K562 (cell line): ENCODE data around the gene FAM228A. TPM values are rescaled to one million over a fixed set of nuclear protein-coding genes. Genes with fewer than 3 reads are reported as not detected.

Experiments used
- ATAC-seq: fragments of 200-7000 bp; cut with Tn5 transposase; 3 replicates; pipeline ENCODE4 v1.9.1; 2020; ENCODE audit warnings: moderate library complexity
- BruUV-seq: library from RNA; stranded (reverse); fragments of 400-500 nt; replicated peaks from 2 replicates; lab custom pipeline; 2021; lab: Mats Ljungman, UMichigan
- CTCF ChIA-PET: fragments of 300-600 bp; formaldehyde crosslinking; extraction: SDS; loops from one replicate; lab custom pipeline; 2021; ENCODE audit warnings: low intra/inter-chr PET ratio; lab: Yijun Ruan, JAX
- POLR2A ChIA-PET: fragments of 300-600, 350-650 bp; sonication (Branson Sonifier 250); formaldehyde crosslinking; extraction: SDS; loops from one replicate; lab custom pipeline; 2021; ENCODE audit warnings: antibody characterized with exemption, inconsistent platforms; lab: Yijun Ruan, JAX
- DNase-seq, 4 experiments: peaks; one replicate each; pipeline versions ENCODE4 v3.0.0 to v3.0.0-alpha.2; 2011 to 2018; ENCODE audit warnings: low spot score in 3 of 4, mixed read lengths in 3 of 4; ENCODE audit errors: extremely low read depth in 1 of 4
- FAIRE-seq: peaks from 2 replicates; lab custom pipeline; 2011; peaks lifted over from hg19 to GRCh38; lab: Jason Lieb, UNC
- H2AFZ ChIP-seq: 2 replicates; pipeline ENCODE4 v1.6.0; 2011; ENCODE audit warnings: low read depth, low read length, control low read depth, inconsistent platforms
- H3K27ac ChIP-seq: fragments of 200-600 bp; 3 replicates; pipeline ENCODE4 v1.8.0; 2011; ENCODE audit warnings: low read depth, mild to moderate bottlenecking, control low read depth, inconsistent platforms, low read length, moderate library complexity, mixed read lengths; ENCODE audit errors: extremely low read depth
- H3K27me3 ChIP-seq, 2 experiments: fragments of 300-600 bp in 1 of 2; 2 replicates in 1 of 2; 3 replicates in 1 of 2; pipeline versions ENCODE4 v1.6.0 to v1.8.0; 2011; ENCODE audit warnings: inconsistent platforms in 2 of 2, low read length in 2 of 2, mild to moderate bottlenecking in 1 of 2, mixed read lengths in 1 of 2, moderate library complexity in 1 of 2; ENCODE audit not compliant: control insufficient read depth in 2 of 2, insufficient read depth in 2 of 2
- H3K36me3 ChIP-seq: fragments of 300-600 bp; 3 replicates; pipeline ENCODE4 v1.8.0; 2011; ENCODE audit warnings: mild to moderate bottlenecking, low read length, inconsistent platforms; ENCODE audit not compliant: control insufficient read depth, insufficient read depth
- H3K4me1 ChIP-seq, 2 experiments: fragments of 200-600 bp in 1 of 2; replicated peaks in 1 of 2; 2 replicates in 1 of 2; 3 replicates in 1 of 2; pipeline versions ENCODE4 v1.5.1 to v1.8.0; 2011; ENCODE audit warnings: inconsistent platforms in 2 of 2, low read length in 2 of 2, mild to moderate bottlenecking in 1 of 2, mixed read lengths in 1 of 2, moderate library complexity in 1 of 2; ENCODE audit not compliant: control insufficient read depth in 2 of 2, insufficient read depth in 2 of 2
- H3K4me2 ChIP-seq: 2 replicates; pipeline ENCODE4 v1.6.1; 2011; ENCODE audit warnings: low read length, control low read depth, inconsistent platforms, mixed read lengths; ENCODE audit not compliant: insufficient read depth
- H3K4me3 ChIP-seq: fragments of 200-600 bp; sonication (generic), shearing (Covaris generic); 2 replicates; pipeline ENCODE4 v1.5.1; 2016; ENCODE audit warnings: control low read depth, inconsistent platforms
- H3K79me2 ChIP-seq: fragments of 200-600 bp; 3 replicates; pipeline ENCODE4 v1.8.0; 2011; ENCODE audit warnings: low read length, inconsistent platforms; ENCODE audit not compliant: control insufficient read depth, insufficient read depth
- H3K9ac ChIP-seq, 2 experiments: 2 replicates each; pipeline versions ENCODE4 v1.6.0 to v1.6.1; 2011; ENCODE audit warnings: low read depth in 2 of 2, low read length in 2 of 2, control low read depth in 1 of 2, inconsistent platforms in 1 of 2, mild to moderate bottlenecking in 1 of 2, mixed read lengths in 1 of 2; ENCODE audit not compliant: insufficient read depth in 1 of 2
- H3K9me1 ChIP-seq: one replicate; pipeline ENCODE4 v1.6.0; 2011; ENCODE audit warnings: inconsistent platforms, mild to moderate bottlenecking, low read length, moderate library complexity; ENCODE audit not compliant: control insufficient read depth, insufficient read depth
- H3K9me3 ChIP-seq: replicated peaks from 2 replicates; pipeline ENCODE4 v1.5.1; 2011; ENCODE audit warnings: low read depth, low read length, inconsistent platforms; ENCODE audit not compliant: control insufficient read depth, insufficient read depth
- H4K20me1 ChIP-seq: replicated peaks from 2 replicates; pipeline ENCODE4 v1.6.1; 2011; ENCODE audit warnings: low read length, inconsistent platforms, mixed read lengths; ENCODE audit not compliant: control insufficient read depth, insufficient read depth
- HDAC3 ChIP-seq: fragments of 450-650 bp; IDR thresholded peaks from 2 replicates; pipeline ENCODE4 v1.6.1; 2018; ENCODE audit warnings: borderline replicate concordance, mild to moderate bottlenecking, moderate library complexity; ENCODE audit not compliant: partially characterized antibody
- WGBS: fragments of 100-300 bp; shearing (Covaris generic); methylation state at CpG from one replicate; pipeline ENCODE4 v1.1.6; 2016; ENCODE audit warnings: low coverage, mixed read lengths; ENCODE audit not compliant: insufficient coverage; ENCODE audit errors: missing lambda C conversion rate; 5-methylcytosine and 5-hydroxymethylcytosine counted together
- in situ Hi-C: fragments of 300-500 bp; cut with MboI; formaldehyde crosslinking; loops from 4 replicates; pipeline ENCODE4 v1.15.0; 2018; ENCODE audit warnings: inconsistent platforms, mixed read lengths
- intact Hi-C: fragments of 100-400 bp; cut with micrococcal nuclease; formaldehyde crosslinking; loops from 2 replicates; pipeline ENCODE4 v1.14.2; 2022
- polyA plus RNA-seq, 8 experiments: library from polyadenylated mRNA; depleted of rRNA in 4 of 8; stranded (reverse) in 5 of 8; unstranded in 3 of 8; fragments of >200 nt; fragmentation: Nextera tagmentation in 2 of 8; fragmentation: Illumina TruSeq in 1 of 8; extraction: Ambion mirVana in 2 of 8; extraction: Trizol in 1 of 8; gene quantifications; 2 replicates each; pipeline versions ENCODE4 v1.2.1 to v1.2.3, GENCODE V29; 2011 to 2014; ENCODE audit warnings: inconsistent platforms in 1 of 8, missing spikeins in 1 of 8
- total RNA-seq, 7 experiments: library from RNA; depleted of rRNA in 6 of 7; stranded (reverse); fragments of >200 nt in 6 of 7; fragmentation: Illumina TruSeq in 2 of 7; extraction: Trizol in 2 of 7; gene quantifications; 2 replicates each; pipeline versions ENCODE4 v1.2.1 to v1.2.3, GENCODE V29; 2011 to 2021; ENCODE audit warnings: low replicate concordance in 1 of 7
- TF ChIP-seq, protein P1 (sequence below), 3 experiments: IDR thresholded peaks in 2 of 3; conservative IDR thresholded peaks in 1 of 3; 2 replicates each; pipeline ENCODE4 v1.5.1; 2011 to 2012; ENCODE audit warnings: low read length in 3 of 3, mild to moderate bottlenecking in 3 of 3, control low read depth in 2 of 3, improper control_type of control experiment in 1 of 3, inconsistent platforms in 1 of 3, low read depth in 1 of 3, mixed read lengths in 1 of 3, moderate library complexity in 1 of 3; ENCODE audit not compliant: insufficient read depth in 2 of 3

The FAM228A gene
- total and polyA plus RNA-seq, 9 of the 15 experiments (the other 6 are each of a cell fraction or from before 2014, with no cell fraction given) = not detected

DNA sequence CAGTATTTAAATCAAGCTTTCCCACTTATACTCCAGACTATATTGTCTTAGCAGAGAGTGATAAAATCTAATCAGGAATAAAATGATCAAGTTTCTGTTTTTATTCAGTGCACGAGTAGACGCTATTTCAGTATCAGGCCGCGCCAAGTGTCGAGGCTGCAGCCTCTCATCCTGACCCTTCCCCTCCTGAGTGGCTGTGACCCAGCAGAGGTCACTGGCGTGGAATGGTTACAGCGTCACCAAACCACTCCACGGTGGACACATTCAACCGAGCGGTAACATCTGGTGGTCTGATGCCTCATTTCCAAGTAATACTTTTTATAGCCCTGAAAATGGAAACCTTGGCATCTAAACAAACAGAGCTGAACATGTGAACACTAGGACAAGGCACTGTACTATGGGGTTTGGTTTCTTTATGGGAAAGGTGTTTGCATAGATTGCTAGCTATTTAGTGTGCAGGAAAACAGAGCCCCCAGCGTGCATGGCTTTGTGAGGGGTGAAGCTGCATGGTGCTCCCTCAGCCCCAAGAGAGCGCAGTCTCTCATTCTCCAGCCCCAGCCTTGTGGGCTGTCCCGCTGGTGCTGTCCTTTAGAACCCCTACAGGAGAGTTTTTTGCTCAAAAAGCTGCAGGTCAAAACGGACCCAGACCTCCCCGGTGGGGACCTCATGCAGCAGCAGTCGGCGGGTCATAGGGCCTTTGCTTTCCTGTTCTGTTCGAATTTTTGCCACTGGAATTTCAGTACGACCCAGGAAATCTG lies 28.4 kb downstream of the FAM228A start:
- intact Hi-C loops = no loop called here

More for the DNA sequence above, 28.4 kb downstream of the FAM228A start:
- 57% methylated on average over 19 of the region's 19 CpGs for WGBS
- peak in 1 of 4 experiments; percentile 13 for DNase-seq
- Histone ChIP-seq H3K4me1 (no peaks in the 10 kb centered on the region), H3K27me3 (peaks cover 16 to 29% of the 10 kb centered on the region in 2 experiments; a peak in 4 of 5 replicates), H4K20me1 (no peaks in the 10 kb centered on the region), H3K4me2 (no peak overlapping the region), H3K4me3 (no peak overlapping the region), H3K36me3 (no peaks in the 10 kb centered on the region), H3K9me3 (no peaks in the 10 kb centered on the region), H2AFZ (no peak overlapping the region), H3K27ac (no peak overlapping the region), H3K79me2 (no peaks in the 10 kb centered on the region)
- ATAC-seq = peak; percentile 81
- POLR2A ChIA-PET = interaction anchor here (0.5 to 1.4 kb wide), 2 partner anchors 20 to 188 kb away, joined by 3 to 4 read pairs; no protein-coding TSS in a partner anchor
- no TSS peak for BruUV-seq
- in situ Hi-C loops = no loop called here
- FAIRE-seq = no peak
- CTCF ChIA-PET = no interaction called here
- no peak for TF ChIP-seq HDAC3
- TF ChIP-seq, protein P1, sequence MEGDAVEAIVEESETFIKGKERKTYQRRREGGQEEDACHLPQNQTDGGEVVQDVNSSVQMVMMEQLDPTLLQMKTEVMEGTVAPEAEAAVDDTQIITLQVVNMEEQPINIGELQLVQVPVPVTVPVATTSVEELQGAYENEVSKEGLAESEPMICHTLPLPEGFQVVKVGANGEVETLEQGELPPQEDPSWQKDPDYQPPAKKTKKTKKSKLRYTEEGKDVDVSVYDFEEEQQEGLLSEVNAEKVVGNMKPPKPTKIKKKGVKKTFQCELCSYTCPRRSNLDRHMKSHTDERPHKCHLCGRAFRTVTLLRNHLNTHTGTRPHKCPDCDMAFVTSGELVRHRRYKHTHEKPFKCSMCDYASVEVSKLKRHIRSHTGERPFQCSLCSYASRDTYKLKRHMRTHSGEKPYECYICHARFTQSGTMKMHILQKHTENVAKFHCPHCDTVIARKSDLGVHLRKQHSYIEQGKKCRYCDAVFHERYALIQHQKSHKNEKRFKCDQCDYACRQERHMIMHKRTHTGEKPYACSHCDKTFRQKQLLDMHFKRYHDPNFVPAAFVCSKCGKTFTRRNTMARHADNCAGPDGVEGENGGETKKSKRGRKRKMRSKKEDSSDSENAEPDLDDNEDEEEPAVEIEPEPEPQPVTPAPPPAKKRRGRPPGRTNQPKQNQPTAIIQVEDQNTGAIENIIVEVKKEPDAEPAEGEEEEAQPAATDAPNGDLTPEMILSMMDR (IDR thresholded peaks at IDR 0.05 in 2 of 3, conservative IDR thresholded peaks at IDR 0.05 in 1 of 3; ENCODE audit: insufficient read depth in 2 of 3, low read depth in 1 of 3, low read length in 3 of 3) = peak in 1 of 3 experiments; percentile 55; a peak in 2 of 6 replicates
- TF ChIP-seq, all 486 proteins: peak for 1
- H3K9ac ChIP-seq = no peak overlapping the region
- no peaks in the 10 kb centered on the region for H3K9me1 ChIP-seq
